ENCODE data around the gene NEK6. TPM values are rescaled to one million over a fixed set of nuclear protein-coding genes. Genes with fewer than 3 reads are reported as not detected.
A peak's percentile ranks its signal among the peaks of the same experiment; 100 is the strongest.

Gene NEK6
- total and polyA plus RNA-seq, 11 donors: 1.8 to 42.4 (median 6.4) TPM

- H3K36me3 ChIP-seq: peaks cover 0 to 77% (median 8%) of the 10 kb centered on the region in 9 donors
- H3K4me1 ChIP-seq: peaks cover 0 to 12% (median 1%) of the 10 kb centered on the region in 12 donors
- intact Hi-C loops (cut with DNase I): no loop called here
- no peaks in the 10 kb centered on the region for H3K27me3 ChIP-seq
- peaks cover 0 to 10% (median 0%) of the 10 kb centered on the region in 12 donors for H3K9me3 ChIP-seq
- no peak overlapping the region for H3K4me3 ChIP-seq
- TF ChIP-seq CTCF (IDR thresholded peaks at IDR 0.05) (no peak), POLR2A (IDR thresholded peaks at IDR 0.05) (no peak)
- no peak for ATAC-seq
- 84 to 90% (median 86%) methylated on average over 20 to 21 of the region's 21 CpGs for WGBS, 4 donors
- H3K27ac ChIP-seq: no peak overlapping the region
- peak in 1 of 5 donors; percentile 51 for DNase-seq
Observed at GRCh38 chr9:124341455-124342170, 83.9 kb downstream of the NEK6 start.

- ATAC-seq (no peak), DNase-seq (no peak)
- intact Hi-C loops (cut with DNase I): no loop called here
- Histone ChIP-seq H3K4me1 (peaks cover 0 to 16% (median 1%) of the 10 kb centered on the region in 12 donors), H3K27ac (peak overlapping the region in 3 of 12 donors; percentile 35 to 55 (median 35)), H3K4me3 (no peak overlapping the region), H3K9me3 (peaks cover 0 to 7% (median 0%) of the 10 kb centered on the region in 12 donors), H3K27me3 (no peaks in the 10 kb centered on the region), H3K36me3 (peaks cover 0 to 77% (median 12%) of the 10 kb centered on the region in 9 donors)
- WGBS, 4 donors: 88 to 91% (median 89%) methylated on average over 9 to 11 of the region's 11 CpGs
- no peak for TF ChIP-seq CTCF (IDR thresholded peaks at IDR 0.05)
- TF ChIP-seq POLR2A (IDR thresholded peaks at IDR 0.05): no peak
Observed at GRCh38 chr9:124342402-124342775, 84.6 kb downstream of the NEK6 start.

GRCh38 chr9:124342776-124343485, 85.2 kb downstream of the NEK6 start:
- peaks cover 0 to 77% (median 18%) of the 10 kb centered on the region in 9 donors for H3K36me3 ChIP-seq
- 50 to 64% (median 51%) methylated on average over 13 to 26 of the region's 26 CpGs for WGBS, 4 donors
- no peak for TF ChIP-seq CTCF (IDR thresholded peaks at IDR 0.05)
- TF ChIP-seq POLR2A (IDR thresholded peaks at IDR 0.05): no peak
- peaks cover 0 to 19% (median 1%) of the 10 kb centered on the region in 12 donors for H3K4me1 ChIP-seq
- ATAC-seq (peak in 3 of 4 donors; percentile 33 to 61 (median 52)), DNase-seq (peak; percentile 21 to 73 (median 51))
- no peaks in the 10 kb centered on the region for H3K27me3 ChIP-seq
- peaks cover 0 to 1% (median 0%) of the 10 kb centered on the region in 12 donors for H3K9me3 ChIP-seq
- peak overlapping the region in 4 of 12 donors; percentile 9 to 55 (median 35) for H3K27ac ChIP-seq
- H3K4me3 ChIP-seq: peak overlapping the region in 1 of 12 donors; percentile 3
- intact Hi-C loops (cut with DNase I): no loop called here
